Measurements from ENCODE around the gene ANKRD11. TPM values are rescaled to one million over a fixed set of nuclear protein-coding genes. Genes with fewer than 3 reads are reported as not detected.
"Not testable (repeated sequence)": the region's sequence is repeated elsewhere in the genome, so short reads cannot be mapped to it uniquely, and the experiment has no call there.

Gene ANKRD11
- total RNA-seq, 1 experiment from 2014 or later, result 297 TPM

GRCh38 chr16:89300976-89301360, 189.4 kb downstream of the ANKRD11 start:
- no TSS peak for BruUV-seq (replicated peaks)
- peaks cover 9% of the 10 kb centered on the region for H3K36me3 ChIP-seq (ENCODE audit: control insufficient read depth, insufficient read depth, low read length)
- H3K4me3 Mint-ChIP-seq (ENCODE audit: unreplicated experiment), result no peak overlapping the region
- H3K4me1 ChIP-seq, result no peaks in the 10 kb centered on the region
- intact Hi-C loops (cut with micrococcal nuclease; ENCODE audit: unreplicated experiment), result no loop called here
- no peak for DNase-seq
- H3K4me1 Mint-ChIP-seq (ENCODE audit: low read depth, unreplicated experiment), result peaks cover 15% of the 10 kb centered on the region
- peak overlapping the region; percentile 41 for H3K27ac Mint-ChIP-seq (ENCODE audit: unreplicated experiment)
- TF ChIP-seq, protein P1, sequence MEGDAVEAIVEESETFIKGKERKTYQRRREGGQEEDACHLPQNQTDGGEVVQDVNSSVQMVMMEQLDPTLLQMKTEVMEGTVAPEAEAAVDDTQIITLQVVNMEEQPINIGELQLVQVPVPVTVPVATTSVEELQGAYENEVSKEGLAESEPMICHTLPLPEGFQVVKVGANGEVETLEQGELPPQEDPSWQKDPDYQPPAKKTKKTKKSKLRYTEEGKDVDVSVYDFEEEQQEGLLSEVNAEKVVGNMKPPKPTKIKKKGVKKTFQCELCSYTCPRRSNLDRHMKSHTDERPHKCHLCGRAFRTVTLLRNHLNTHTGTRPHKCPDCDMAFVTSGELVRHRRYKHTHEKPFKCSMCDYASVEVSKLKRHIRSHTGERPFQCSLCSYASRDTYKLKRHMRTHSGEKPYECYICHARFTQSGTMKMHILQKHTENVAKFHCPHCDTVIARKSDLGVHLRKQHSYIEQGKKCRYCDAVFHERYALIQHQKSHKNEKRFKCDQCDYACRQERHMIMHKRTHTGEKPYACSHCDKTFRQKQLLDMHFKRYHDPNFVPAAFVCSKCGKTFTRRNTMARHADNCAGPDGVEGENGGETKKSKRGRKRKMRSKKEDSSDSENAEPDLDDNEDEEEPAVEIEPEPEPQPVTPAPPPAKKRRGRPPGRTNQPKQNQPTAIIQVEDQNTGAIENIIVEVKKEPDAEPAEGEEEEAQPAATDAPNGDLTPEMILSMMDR (IDR thresholded peaks at IDR 0.05; ENCODE audit: insufficient read depth in 1 of 2, low read depth in 1 of 2, low read length in 1 of 2, severe bottlenecking in 1 of 2, unreplicated experiment in 1 of 2), result no peak
- CTCF ChIA-PET, result no interaction called here
- POLR2A ChIA-PET, result no interaction called here
- no peaks in the 10 kb centered on the region for H3K9me3 Mint-ChIP-seq (ENCODE audit: unreplicated experiment)
- no peak overlapping the region for H3K4me3 ChIP-seq (ENCODE audit: low read depth, low read length)
- H3K36me3 Mint-ChIP-seq (ENCODE audit: insufficient read depth, unreplicated experiment), result peaks cover 88% of the 10 kb centered on the region
- no peaks in the 10 kb centered on the region for H3K27me3 Mint-ChIP-seq (ENCODE audit: insufficient read depth, unreplicated experiment)
- no peaks in the 10 kb centered on the region for H3K27me3 ChIP-seq (replicated peaks; ENCODE audit: control insufficient read depth, insufficient read depth, low read length)
- H3K9me3 ChIP-seq, result no peaks in the 10 kb centered on the region

DNA sequence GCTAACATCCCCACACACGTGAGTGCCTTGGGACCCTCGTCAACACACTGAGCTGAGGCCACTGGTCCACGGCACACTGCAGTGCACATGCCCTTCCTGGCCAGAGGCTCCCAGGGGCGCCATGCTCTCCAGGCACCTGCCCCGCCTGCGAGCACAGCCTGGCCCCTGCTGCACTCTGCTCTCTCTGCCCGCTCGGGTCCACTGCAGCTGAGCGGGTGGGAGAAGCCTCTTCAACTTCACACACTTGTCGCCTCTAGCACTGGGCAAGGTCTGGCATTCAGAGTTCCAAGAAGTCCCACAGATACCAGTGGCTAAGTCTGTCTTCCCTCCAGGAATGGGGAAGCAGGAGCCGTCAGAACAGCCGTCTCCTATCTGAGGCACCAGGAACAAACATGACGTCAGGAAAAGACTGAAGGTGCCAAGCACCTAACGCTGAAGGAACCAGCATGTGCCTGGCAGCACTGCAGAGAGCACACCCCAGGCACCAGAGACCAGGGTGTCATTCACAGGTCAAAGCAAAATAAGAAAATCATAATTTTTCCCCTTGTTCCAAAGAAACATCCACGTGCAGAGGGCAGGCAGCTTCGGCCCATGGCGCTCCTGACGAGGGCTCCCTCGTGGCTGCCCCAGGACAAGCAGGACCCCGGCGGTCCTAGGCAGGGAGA, 189.9 kb downstream of the ANKRD11 start:
- POLR2A ChIA-PET, result no interaction called here
- no peaks in the 10 kb centered on the region for H3K27me3 ChIP-seq (replicated peaks; ENCODE audit: control insufficient read depth, insufficient read depth, low read length)
- no peaks in the 10 kb centered on the region for H3K9me3 ChIP-seq
- intact Hi-C loops (cut with micrococcal nuclease; ENCODE audit: unreplicated experiment), result no loop called here
- no peaks in the 10 kb centered on the region for H3K4me1 ChIP-seq
- TF ChIP-seq, protein P1 (IDR thresholded peaks at IDR 0.05; ENCODE audit: insufficient read depth in 1 of 2, low read depth in 1 of 2, low read length in 1 of 2, severe bottlenecking in 1 of 2, unreplicated experiment in 1 of 2), result no peak
- no peak for DNase-seq
- H3K36me3 Mint-ChIP-seq (ENCODE audit: insufficient read depth, unreplicated experiment), result peaks cover 92% of the 10 kb centered on the region
- H3K27ac Mint-ChIP-seq (ENCODE audit: unreplicated experiment), result peak overlapping the region; percentile 41
- H3K4me3 Mint-ChIP-seq (ENCODE audit: unreplicated experiment), result peak overlapping the region; percentile 4
- CTCF ChIA-PET, result no interaction called here
- no peaks in the 10 kb centered on the region for H3K9me3 Mint-ChIP-seq (ENCODE audit: unreplicated experiment)
- no TSS peak for BruUV-seq (replicated peaks)
- H3K4me1 Mint-ChIP-seq (ENCODE audit: low read depth, unreplicated experiment), result peaks cover 16% of the 10 kb centered on the region
- no peaks in the 10 kb centered on the region for H3K27me3 Mint-ChIP-seq (ENCODE audit: insufficient read depth, unreplicated experiment)
- peaks cover 9% of the 10 kb centered on the region for H3K36me3 ChIP-seq (ENCODE audit: control insufficient read depth, insufficient read depth, low read length)
- H3K4me3 ChIP-seq (ENCODE audit: low read depth, low read length), result no peak overlapping the region

GRCh38 chr16:89299357-89300111, 190.8 kb downstream of the ANKRD11 start:
- H3K4me3 Mint-ChIP-seq (ENCODE audit: unreplicated experiment); H3K4me3 ChIP-seq (ENCODE audit: low read depth, low read length); H3K36me3 ChIP-seq (ENCODE audit: control insufficient read depth, insufficient read depth, low read length); H3K27me3 Mint-ChIP-seq (ENCODE audit: insufficient read depth, unreplicated experiment); H3K4me1 ChIP-seq; DNase-seq; H3K9me3 Mint-ChIP-seq (ENCODE audit: unreplicated experiment); H3K27me3 ChIP-seq (replicated peaks; ENCODE audit: control insufficient read depth, insufficient read depth, low read length); CTCF ChIA-PET; POLR2A ChIA-PET; intact Hi-C loops (cut with micrococcal nuclease; ENCODE audit: unreplicated experiment); H3K9me3 ChIP-seq; BruUV-seq (replicated peaks): not testable (repeated sequence)
- peaks cover 14% of the 10 kb centered on the region for H3K4me1 Mint-ChIP-seq (ENCODE audit: low read depth, unreplicated experiment)
- peaks cover 93% of the 10 kb centered on the region for H3K36me3 Mint-ChIP-seq (ENCODE audit: insufficient read depth, unreplicated experiment)
- H3K27ac Mint-ChIP-seq (ENCODE audit: unreplicated experiment), result peak overlapping the region; percentile 45

Measured in Caco-2 (cell line).